GM18511 (cell line): Measurements from ENCODE around the gene SRP72.
"Not testable (repeated sequence)": the region's sequence is repeated elsewhere in the genome, so short reads cannot be mapped to it uniquely, and the experiment has no call there.

Source experiments
- ATAC-seq: cut with Tn5 transposase; IDR thresholded peaks from one replicate; pipeline ENCODE4 v1.9.1; 2021; ENCODE audit warnings: mild to moderate bottlenecking, moderate library complexity; ENCODE audit not compliant: unreplicated experiment

Gene SRP72

DNA sequence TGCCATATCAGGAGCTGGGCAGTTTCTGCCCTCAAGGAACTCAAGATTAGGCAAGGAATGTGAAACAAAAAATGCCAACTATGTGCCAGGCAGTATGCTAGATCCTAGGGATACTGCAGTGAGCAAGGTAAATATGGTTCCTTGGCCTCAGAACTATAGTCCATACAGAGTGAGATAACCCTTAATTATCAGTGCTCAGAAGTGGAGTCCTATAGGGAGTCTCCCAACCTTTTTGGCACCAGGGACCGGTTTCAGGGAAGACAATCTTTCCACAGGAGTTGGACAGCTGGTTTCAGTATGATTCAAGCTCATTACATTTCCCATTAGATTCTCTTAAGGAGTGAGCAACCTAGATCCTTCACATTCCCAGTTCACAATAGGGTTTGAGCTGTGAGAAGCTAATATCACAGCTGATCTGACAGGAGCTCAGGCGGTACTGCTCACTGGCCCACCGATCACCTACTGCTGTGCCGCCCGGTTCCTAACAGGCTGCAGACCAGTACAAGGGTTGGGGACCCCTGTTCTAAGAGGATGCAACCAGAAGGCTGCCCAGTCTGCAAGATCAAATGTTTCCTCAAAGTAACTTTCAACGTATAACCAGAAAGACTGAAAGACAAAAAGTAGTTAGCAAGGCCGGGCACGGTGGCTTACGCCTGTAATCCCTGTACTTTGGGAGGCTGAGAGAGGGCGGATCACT lies 1.7 kb upstream of the SRP72 start:
- ATAC-seq: no peak

DNA sequence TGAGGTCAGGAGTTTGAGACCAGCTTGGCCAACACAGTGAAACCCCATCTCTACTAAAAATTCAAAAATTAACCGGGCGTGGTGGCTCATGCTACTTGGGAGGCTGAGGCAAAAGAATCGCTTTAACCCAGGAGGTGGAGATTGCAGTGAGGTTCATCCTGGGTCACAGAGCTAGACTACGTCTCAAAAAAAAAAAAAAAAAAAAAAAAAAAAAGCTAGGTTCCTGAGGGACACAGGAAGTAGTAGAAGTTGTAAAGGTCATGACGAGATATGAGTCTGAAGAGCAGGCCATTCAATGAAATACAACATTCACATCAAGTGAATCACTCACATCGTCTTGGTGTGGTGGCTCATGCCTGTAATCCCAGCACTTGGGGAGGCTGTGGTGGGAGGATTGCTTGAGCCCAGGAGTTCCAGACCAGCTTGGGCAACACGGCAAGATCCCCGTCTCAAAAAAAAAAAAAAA lies 1.1 kb upstream of the SRP72 start:
- ATAC-seq: not testable (repeated sequence)

DNA sequence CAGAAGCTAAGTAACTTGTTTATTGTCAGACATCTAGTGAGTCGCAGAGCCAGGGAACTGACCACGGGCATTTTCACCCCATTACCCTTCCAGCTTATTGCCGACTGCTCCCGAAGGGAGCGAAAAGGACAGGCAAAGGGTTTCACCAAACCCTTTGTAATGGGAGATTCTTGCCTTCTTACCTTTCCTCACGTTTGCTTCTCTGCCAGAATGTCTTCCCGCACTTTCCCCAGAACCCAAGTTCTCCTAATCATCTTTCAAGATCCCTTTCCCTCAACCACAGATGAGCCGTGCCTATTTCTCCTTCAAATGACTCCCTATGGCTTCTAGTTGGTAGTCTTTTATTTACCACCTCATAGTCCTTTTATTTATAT lies 520 bp upstream of the SRP72 start:
- no peak for ATAC-seq

DNA sequence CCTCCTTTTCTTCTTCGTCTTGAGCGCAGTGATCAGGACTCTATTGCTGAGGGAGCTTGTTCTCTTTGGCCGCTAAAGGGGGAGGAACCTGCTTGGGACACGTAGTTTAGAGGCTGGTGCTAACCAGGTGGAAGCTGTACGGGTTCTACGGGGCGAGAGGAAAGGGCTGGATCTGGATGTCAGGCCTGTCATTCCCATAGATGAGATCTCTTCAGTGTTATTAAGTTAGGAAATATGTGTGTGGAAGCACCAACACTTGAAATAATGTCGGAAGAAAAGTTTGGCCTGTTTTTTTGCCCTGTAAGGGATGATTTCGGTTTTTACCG lies 643 bp downstream of the SRP72 start:
- peak; percentile 58 for ATAC-seq

DNA sequence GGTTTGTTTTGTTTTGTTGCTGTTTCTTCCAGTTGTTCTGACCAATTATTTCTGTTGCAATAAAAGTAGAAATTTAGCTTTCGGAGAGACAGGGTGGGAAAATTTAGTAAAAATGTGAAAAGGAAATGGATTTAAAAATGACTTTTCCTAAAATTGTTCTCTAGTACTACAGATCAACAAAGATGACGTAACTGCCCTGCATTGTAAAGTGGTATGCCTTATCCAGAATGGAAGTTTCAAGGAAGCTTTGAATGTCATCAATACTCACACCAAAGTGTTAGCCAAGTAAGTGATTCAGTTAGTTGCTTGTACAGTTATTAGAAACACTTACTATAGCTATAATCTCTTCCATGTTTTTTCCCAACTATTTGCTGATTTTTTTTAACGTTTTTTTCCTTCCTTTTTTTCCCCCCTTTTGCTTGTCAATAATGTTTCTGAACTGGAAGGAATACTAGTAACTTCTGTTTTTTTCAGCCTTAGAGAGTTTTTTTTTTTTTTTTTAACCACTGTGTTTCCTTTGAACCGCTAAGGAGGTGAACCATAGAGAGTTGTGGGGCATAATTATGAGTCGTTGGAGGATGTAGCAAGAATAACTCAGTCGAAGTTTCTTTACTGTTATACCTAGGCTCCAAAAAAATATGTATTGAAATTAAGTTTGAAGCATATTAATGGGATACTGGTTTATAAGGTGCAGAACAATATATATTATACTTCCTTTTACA lies 2.2 kb downstream of the SRP72 start:
- ATAC-seq: no peak

DNA sequence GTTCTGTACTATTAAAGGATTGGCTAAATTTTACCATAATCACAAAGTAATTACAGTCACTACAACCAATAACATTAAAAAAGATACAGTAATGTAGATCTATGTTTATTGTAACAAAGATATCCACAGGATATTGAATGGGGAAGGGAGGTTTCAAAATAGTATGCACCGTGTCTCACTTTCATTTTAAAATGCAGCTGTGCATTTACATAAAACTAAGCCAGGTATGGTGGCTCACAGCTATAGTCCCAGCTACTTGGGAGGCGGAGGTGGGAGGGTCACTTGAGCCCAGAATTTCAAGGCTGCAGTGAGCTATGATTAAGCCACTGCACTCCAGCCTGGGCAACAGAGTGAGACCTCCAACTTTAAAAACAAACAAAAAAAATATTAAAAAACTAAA lies 8.5 kb downstream of the SRP72 start:
- ATAC-seq: peak; percentile 91

DNA sequence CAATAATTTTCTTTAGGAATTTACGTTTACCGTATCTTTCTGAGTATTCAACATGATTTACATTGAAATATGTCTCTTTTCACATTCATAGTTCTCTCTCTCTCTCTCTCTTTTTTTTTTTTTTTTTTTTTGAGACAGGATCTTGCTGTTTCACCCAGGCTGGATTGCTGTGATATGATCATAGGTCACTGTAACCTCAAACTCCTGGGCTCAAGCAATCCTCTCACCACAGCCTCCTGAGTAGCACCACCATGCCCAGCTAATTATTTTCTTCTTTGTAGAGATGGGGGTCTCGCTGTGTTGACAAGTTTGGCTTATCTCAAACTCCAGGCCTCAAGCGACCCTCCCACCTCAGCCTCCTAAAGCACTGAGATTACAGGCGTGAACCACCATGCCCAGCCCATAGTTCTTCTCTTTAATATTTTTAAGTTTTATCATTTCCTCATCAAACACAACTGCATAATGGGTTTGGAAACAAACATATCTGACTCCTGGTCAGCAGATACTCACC lies 9.8 kb downstream of the SRP72 start:
- no peak for ATAC-seq

DNA sequence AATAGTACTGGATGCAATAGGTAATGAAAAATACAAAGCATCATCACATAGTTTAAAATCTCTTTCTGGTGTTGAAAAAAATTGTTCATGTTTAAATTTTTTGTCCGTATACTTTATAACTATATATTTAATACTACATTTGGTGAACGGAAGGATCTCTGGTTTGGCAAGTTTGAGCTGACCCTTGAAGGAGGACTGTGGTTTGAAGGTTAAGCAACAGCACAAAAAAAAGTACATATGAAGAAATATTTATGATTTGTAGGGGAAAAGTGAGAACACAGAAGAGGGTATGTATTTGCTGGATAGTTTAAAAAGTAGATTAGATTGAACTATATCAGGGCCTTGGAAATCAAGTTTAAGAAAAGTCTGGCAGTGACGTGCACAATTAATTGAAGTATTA lies 13.3 kb downstream of the SRP72 start:
- ATAC-seq: no peak

DNA sequence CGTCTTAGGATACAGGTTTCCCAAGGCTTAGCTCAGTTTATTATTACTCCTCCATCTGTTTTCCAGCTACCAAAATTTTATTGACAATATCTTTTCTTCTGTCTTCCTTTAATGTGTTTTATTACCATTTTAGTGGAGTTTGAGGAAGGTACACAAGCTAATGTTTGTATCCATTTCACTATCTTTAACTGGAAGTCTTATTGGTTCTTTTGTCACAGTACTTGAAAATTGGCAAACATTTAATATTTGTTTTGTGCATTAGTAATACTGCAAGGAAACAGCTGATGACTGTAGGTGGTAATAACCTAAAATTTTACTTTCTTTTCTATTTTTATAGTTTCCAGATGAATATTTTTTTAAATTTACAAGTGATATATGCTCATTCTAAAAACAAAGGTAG lies 28.8 kb downstream of the SRP72 start:
- ATAC-seq: no peak

DNA sequence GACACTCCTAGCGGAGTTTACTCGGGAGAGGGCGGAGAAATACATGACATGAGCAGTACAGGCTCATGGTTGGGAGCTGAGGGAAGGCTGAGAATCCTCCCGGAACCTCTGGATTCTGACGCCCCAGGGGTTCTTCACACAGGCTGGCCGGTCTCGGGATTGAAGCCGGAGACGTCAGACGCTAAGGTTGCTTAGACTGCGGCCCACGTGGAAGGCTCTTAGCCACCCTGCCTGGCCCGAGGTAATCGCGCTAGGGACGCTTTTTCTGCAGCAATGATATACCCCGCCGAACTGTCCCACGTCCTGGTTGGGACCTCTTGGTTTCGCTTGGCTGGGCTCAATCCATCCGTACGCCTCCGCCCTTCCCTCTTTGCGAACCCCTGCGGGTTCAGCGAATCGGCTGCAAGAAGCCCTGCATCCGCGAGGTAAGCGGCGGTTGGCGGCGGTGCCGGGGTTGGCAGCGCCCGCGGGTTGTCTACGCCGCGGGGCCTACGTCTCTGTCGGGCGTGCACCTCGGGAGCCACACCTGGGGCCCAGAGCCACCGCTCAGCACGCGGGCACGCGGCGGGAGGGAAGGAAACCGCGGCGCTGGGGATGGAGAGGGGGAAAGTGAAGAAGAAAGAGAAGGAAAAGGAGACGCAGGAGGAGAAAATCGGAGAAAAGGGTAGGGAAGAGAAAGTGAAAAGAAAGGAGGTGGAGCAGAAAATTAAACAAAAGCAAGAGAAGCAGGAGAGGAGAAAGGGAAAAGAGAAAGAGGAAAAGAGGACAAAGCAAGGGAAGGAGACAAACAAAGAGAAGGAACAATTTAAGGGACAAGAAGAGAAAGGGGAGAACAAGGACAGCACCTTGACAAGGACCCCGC lies 38.1 kb downstream of the SRP72 start, which contains the start of gene ARL9:
ARL9 (plus strand) TSS at position 523 of the 862 bp plus-strand sequence; CDS start at position 595, 72 bp downstream.
- ATAC-seq: peak; percentile 76

DNA sequence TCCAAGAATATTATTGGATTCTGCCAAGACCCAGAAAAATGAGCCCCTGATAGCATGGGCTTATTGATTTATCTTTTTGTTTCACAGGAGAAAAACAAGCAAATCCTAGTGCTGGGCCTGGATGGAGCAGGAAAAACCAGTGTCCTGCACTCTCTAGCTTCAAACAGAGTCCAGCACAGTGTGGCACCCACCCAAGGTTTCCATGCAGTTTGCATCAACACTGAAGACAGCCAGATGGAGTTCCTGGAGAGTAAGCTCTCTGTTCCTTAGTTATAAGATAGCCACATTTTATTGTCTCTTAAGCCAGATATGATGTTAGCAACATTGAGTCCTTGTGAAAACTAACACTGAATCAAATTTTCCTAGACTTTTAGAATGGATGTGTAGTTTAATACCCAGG lies 43.7 kb downstream of the SRP72 start:
- no peak for ATAC-seq

DNA sequence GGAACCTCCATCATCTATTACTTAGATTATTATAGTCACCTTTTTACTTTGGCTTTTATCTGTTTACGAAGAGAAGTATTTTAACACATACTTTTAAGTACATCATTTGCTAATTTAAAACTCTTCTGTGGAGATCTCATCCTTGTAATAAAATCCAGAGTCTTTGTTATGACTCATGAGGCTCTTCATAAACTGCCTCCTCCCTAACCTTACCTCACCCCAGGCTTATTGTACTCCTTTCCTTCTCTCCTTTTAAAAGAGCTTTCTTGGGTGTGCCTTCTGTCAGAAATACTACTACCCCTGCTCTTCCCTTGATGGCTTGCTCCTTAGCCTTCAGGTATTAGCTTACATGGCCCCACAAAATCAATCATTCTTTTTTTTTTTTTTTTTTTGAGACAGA lies 44.7 kb downstream of the SRP72 start:
- ATAC-seq: no peak

DNA sequence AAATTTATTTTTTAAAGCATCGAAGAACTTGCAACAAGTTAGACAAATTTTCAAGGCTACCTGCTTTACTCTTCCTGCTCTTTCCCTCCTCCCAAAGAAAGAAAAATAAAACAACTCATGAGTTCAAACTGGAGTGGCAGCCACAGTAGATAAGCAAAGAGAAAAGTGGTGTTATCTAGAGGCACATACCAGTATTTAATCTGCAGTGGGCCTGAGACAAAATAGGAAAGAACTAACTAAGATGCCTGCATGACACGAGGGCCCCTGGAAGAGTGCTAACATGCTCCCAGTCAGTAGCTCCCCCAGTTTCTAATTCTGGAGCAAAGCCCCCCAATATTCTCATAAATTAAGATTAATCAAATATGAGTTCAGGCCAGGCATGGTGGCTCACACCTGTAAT lies 46.1 kb downstream of the SRP72 start:
- ATAC-seq: no peak

DNA sequence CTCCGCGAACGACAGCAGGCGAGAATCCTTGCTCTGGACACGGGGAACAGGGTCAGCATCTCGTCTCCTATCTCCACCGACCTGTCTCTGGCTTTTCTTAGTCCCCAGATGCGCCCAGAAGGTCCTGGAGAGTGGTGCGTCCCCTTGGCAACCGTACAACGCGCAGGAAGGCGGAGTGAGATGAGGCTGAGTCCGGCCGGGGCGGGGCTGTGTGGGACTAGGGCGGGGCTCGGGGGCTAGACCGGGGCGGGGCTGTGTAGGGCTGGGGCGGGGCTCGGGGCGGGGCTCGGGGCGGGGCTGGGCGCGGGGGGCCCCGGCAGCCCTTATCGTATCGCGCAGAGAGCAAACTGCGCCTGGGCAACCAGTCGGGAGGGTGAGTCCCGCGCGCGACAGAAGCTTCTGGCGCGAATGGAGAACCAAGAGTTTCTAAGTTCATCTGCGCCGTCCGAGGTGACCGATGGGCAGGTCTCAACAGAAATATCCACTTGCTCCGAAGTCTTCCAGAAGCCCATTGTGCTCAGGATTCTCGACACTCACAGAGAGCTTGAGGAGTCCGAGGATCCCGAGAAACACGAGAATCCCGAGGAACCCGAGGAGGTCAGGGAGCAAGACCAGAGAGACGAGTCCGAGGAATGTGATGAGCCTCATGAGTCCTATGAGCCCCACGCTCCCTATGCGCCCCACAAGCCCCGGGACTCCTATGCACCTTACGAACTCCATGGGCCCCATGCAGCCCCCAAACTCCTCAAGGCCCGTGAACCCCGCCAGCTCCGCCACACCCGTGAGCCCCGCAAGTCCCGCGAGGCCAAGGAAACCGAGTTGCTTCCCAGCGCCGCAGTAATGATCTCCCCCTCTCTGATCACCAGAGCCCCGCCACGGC lies 63.1 kb downstream of the SRP72 start:
- peak; percentile 85 for ATAC-seq

DNA sequence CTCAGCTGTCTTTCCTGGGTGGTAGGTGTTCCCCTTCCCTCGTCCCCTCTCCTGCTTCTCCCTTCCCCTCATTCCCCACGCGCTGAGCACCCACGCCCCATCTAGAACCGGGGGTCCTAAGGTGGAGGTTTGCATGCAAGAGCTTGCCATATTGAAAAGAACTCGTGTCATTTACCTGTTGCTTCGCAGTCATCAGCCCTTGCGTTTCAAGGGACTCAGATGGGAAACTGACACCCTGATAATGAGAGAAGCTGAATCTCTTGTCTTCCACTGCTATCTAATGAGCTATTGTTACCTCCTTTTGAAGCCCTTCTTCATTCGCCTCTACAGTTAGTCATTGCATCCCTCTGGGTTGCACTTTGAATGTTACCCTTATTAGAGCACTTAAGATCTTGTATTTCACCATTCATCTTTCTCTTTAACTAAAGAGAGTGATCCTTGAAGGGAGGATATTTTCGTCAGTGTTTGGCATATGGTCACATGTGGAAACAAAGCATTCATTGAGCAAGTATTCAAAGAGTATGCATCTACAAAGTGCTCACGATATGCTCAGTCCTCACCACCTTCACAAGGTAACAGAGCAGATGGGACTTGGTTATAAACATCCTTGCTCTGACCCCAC lies 63.8 kb downstream of the SRP72 start:
- ATAC-seq: no peak

DNA sequence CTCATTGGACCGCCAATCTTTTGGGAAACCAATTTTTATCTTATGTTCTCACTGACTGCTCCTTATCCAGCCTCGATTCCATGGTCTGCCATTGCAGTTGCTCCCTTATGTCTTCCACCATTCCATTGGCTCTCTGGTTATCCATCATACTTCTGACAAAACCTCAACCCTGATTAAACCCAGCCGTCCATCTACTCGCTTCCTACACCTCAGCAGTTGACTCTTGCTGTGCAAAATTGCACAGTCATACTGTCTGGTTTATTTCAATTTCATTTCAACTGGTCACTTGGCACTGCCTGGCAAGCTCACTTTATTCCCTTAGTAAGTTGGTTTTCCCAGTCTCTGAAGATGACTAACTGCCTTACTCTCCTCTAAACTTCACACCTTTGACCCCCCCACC lies 64.4 kb downstream of the SRP72 start:
- no peak for ATAC-seq

DNA sequence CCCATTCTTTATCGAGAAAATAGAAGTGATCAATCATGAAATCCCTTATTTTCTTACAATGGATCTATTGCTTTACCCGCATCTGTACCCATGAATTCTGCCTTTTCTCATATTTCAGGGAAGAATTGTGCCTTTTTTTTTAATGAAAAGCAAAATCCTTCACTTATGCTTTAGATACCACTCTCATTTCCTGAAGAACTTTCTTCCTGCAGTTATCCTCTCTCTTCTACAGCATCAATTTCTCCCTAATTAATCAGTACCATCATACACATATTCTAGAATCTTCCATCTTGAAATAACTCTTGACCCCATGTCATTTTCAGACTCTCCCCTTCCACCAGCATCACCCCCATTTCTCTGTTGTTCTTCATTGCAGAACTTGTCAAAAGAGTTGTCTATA lies 64.8 kb downstream of the SRP72 start:
- ATAC-seq: no peak

DNA sequence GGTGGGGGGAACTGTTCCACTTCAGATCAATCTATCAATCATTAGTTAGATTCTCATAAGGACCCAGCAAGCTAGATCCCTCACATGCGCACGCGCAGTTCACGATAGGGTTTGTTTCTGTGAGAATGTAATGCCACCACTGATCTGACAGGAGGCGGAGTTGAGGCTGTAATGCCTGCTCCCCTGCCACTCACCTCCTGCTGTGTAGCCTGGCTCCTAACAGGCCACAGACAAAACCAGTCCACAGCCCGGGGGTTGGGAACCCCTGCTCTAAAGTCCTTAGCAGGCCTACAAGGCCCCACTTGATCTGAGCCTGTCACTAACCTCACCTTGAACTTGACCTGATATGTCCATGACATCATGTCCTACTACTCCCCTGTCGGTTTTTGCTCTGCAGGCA lies 68.5 kb downstream of the SRP72 start:
- no peak for ATAC-seq

DNA sequence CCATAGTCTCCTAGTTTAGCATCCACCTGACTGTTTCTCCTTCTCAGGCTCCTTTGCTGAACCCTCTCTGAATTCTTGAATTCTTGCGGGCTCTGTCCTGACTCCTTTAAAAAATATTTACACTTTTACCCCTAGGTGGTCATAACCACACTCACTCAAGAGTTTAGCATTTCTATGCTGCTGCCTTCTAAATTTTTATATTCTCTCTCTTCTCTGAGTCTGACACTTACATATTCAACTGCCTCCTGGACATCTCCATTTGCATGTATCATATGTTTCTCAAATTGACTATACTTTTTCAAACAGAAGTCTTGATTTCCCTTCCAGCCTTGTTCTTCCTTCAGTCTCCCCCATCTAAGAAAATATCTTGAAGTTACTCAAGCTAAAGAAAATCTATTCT lies 69.7 kb downstream of the SRP72 start:
- ATAC-seq: no peak

DNA sequence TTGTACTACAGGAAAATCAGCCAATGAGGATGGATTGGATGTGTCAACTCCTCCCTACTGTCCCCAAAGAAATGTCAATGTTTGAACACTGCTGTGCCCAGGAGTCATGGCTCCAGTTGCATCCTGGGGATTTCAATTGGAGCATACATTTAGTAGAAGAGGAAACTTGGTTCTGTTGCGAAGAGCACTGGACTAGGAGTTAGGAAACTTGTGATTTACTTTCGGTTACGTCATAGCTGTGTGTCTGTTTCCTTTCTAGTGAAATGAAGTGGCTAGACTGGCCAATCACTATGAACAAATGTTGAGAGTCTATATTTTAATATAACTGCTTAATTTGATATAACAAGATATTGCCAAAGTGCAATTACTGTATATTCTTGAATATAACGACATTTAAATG lies 73.4 kb downstream of the SRP72 start:
- no peak for ATAC-seq
